ENCODE measurements around the gene DNAJC13.

DNA sequence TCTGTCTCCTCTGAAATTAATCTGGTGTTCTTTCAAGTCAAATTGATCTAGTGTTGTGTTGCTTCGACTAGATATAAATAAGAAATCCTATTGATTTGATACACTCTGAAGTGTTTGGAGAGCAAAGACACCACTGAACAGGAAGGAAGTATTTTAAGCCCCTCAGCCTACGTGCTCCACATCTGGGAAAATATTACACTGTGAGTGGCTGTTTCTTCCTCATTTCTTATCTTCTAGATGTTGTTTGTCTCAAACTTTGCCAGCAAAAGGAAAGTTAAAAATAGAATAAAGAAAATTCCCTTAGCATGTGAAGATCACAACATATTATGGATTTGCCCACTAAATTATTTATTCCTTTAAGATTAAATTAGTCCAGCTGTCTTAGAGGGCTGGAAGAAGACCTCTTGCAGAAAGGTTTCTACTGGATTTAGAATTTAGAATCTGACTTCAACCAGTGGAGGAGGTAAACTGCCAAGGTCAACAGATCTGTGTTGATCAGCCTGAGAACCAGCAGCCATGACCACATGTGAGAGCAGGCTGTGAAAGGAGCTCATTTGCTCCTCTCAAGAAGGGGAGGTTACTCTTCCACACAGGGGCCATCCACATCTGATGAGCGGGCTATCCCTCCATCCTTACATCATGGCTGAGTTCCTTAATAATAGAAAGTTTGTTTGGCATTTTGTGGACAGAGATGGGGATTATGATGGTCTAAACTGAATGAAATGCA is 133.4 kb downstream of the DNAJC13 start:
- TF ChIP-seq EP300 (IDR thresholded peaks at IDR 0.05) (no peak), POLR2AphosphoS5 (IDR thresholded peaks at IDR 0.05) (no peak)
- TF ChIP-seq, protein P1, sequence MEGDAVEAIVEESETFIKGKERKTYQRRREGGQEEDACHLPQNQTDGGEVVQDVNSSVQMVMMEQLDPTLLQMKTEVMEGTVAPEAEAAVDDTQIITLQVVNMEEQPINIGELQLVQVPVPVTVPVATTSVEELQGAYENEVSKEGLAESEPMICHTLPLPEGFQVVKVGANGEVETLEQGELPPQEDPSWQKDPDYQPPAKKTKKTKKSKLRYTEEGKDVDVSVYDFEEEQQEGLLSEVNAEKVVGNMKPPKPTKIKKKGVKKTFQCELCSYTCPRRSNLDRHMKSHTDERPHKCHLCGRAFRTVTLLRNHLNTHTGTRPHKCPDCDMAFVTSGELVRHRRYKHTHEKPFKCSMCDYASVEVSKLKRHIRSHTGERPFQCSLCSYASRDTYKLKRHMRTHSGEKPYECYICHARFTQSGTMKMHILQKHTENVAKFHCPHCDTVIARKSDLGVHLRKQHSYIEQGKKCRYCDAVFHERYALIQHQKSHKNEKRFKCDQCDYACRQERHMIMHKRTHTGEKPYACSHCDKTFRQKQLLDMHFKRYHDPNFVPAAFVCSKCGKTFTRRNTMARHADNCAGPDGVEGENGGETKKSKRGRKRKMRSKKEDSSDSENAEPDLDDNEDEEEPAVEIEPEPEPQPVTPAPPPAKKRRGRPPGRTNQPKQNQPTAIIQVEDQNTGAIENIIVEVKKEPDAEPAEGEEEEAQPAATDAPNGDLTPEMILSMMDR (IDR thresholded peaks at IDR 0.05), result no peak

Measured in esophagus muscularis mucosa (tissue), 4 donors.